NCI-H82 treated with DMSO at 0.1 percent for 48 hours (cell line): ENCODE measurements around the gene DENND1B.
"Not testable (repeated sequence)": the region's sequence is repeated elsewhere in the genome, so short reads cannot be mapped to it uniquely, and the experiment has no call there.

Source experiments
- DNase-seq: peaks from one replicate; lab custom pipeline; 2025; ENCODE audit not compliant: unreplicated experiment; lab: John Stamatoyannopoulos, UW

DENND1B gene

DNA sequence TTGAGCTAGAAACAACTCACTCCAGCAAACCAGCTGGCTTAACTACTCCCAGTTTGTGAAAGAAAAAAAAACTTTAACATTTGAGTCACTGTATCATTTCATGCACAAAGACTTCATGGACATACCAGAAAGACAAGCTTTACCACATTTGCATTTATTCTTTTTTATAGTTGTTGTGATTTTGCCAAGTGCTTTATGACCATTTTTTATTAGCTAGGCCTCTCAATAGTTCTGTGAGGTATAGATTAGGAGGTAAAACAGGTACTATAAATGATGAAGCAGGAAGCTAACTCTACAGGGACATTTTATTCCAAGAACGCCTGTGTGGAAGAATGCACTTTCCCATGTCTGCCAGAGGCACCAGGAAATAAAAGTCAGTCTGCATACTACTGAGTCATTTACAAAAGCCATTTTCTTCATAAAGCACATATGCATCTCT lies 8.2 kb upstream of the DENND1B start:
- no peak for DNase-seq

GRCh38 chr1:197782722-197783360 lies 7.6 kb upstream of the DENND1B start:
- no peak for DNase-seq

DNA sequence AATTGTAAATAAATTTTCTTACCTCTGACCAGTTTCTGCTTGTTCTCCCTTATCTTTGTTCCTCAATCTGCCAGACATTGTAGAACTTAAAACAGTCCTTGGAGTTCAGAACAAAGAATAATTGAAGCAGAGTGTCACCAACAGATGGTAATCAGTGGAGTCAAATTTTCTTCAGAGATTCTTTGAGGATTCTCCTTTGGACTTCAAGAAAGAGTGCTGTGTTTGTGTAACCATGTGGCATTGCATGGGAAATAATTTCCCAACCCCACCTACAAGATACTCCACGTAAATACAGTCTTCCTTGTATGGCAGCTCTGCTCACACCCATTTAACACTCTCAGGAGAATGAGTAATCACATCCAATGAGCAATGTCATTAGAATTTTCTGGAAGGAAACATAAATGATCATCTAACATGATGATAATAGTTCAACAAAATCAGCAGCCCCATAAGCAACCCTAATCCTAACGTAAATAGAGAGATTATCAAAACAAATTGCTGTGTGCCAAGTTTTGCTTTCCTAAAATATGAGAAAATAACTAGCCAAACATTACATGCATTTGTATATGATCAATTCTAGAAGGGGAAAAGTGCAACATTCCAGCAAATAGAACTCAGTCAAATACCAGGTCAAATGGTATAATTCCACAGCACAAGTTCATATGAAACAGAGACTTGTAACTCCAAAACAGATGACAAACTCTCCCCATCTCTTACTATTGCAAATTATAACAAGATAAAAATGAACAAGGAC lies 6.9 kb upstream of the DENND1B start:
- DNase-seq = no peak

DNA sequence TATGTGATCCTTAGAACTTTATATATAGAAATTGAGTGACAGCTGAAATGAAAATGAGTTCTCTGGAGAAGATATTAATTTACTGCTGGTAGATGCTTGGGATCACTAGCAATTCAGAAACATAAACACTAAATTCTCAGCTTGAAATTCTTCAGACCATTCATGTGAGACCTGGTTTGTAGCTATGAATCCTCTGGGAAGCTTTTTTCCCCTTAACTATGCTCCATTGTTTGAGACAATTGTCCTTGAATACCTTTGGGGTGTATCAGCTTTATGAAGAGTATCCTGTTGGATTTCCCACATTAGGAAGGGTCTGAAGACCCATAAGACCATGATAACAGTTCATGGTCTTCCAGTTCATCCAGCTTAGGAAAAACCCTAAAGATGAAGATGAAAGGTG lies 4.6 kb upstream of the DENND1B start:
- no peak for DNase-seq

GRCh38 chr1:197778366-197778945 lies 3.2 kb upstream of the DENND1B start:
- no peak for DNase-seq

DNA sequence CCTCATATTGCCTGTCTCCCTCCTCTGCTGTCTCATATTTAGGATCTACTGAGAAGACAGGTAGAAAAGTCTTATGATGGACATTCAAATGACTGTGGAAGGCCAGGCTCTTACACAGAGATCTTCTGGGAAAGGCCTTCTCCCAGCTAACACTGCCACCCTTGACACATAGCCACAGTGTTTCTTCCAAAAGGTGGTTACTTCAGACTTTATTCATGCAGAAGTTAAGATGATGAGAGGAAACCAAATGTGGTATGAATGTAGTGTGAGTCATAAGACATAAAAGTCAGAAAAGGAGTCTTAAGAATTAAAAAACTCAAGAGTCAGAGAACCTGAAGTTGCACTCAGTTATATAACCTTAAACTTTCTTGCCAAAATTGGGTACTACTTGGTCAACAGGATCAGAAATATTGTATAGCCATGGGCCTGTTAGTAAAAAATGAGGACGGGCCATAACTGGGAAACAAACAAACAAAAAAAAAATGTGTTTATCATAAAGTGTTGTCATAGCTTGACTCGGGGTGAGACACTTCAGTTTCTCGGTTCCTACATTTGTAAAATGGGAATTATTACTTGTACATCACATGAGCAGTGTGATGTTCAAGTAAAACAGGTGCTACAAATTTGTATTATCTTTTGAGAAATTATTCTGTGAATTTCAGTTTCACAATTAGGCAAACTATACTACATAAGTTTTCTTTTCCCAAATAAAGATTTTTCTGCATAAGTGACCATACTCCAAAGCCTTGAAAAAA lies 1.2 kb upstream of the DENND1B start:
- no peak for DNase-seq

DNA sequence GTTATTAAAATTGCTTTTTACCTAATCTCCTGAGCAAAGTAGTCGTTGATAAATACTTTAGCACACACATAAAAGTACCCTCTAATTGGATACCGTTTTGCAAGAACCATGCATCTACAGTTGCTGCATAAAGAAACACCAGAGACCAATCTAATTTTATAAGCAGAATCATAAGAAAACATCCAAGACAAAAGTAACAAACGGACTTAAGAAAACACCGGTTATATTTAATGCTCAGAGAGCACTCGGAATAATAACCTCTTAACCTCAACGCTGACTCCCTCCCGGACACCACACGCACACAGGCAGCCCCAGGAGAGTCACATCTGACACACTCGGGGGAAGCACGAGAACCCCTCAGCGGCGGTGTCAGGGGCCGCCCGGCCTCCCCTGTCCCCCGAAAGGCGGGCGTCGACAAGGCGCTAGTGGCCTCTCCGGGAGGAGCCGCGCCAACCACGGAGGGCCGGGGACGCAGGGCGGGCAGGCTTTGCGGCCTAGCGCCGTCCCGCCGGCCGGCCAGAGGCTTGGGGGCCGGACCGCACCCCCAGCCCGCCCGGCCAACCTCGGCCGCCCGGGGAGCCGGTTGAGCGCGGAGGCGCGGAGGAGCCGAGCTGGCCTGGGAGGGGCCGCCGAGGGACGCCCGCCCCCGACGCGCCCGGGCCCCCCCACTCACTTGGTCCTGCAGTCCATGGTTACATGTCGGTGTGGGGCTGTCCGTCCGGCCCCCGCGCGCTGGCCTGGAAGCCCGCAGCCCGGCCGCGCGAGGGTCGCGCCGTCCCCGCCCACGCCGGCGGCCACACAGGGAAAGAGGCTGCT lies 606 bp downstream of the DENND1B start:
- no peak for DNase-seq

DNA sequence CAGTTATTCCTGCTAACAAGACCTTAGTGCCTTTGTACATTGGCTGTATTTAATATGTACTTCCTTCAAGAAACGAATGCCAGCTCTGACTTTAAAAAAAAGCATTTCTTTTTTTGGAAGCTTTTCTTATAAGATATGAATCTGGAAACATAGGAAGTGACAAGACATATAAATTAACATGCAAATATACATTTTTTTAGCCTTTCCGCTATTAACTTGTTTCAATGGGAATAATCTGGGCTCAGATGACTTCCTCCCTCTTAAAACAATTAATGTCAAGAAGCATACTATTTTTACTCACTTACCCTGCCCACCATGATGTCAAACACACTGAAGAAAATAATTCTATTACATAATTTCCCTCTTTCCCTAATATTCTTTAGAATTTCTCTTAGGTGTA lies 1.4 kb downstream of the DENND1B start:
- no peak for DNase-seq

GRCh38 chr1:197771904-197772556 lies 3.2 kb downstream of the DENND1B start:
- no peak for DNase-seq

DNA sequence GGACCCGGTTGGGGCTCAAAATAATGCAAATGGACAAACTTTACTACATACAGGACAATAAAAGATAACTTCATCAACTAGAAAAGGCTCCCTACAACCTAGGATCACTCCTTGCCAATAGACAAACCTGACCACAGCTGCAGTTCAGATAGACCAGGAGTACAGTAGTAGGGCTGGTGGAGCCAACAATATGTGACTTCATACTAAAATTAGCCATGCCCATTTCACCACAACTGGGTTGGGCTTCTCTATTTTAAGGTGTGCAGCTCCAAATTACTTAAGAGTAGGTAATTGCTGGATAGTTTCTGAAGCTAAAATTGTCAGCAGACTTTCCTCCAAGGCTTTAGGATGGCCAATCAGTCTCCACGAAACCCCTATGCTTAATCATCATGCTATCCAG lies 3.9 kb downstream of the DENND1B start:
- no peak for DNase-seq

DNA sequence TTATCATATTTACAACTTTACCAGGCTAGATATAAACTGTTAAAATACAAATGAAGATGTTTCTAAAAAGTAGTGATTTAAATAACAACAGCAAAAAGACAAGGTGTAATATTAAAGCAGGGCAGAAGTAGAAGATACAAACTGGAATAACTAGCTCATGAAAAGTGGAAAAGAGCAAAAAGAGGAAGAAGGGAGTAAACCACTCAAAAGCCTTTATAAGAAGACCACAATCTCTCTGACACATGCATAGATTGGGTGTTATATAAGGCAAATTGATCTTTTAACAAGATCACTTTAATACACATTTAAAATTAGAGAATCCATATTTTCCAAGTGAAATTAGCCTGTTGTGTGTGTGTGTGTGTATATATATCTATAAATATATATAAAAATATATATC lies 5.0 kb downstream of the DENND1B start:
- DNase-seq = no peak

DNA sequence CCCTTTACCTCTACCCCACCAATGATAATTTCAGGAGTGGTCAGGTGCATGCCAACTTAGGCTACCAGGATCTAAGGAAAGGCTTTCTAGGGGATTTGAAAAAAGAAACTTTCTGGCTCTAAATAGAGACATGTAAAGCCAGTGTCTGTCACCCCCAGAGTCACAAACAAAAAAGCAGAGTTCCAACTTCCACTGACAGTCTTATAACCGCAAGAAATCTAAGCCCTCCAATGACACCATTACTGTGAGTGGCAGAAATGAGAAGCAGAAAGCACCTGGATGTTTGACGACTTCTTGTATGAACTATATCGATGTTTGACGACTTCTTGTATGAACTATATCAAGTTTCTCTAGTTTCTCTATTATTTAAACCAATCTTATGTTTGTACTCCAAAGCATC lies 6.0 kb downstream of the DENND1B start:
- no peak for DNase-seq

GRCh38 chr1:197768014-197768805 lies 7.1 kb downstream of the DENND1B start:
- DNase-seq = no peak

DNA sequence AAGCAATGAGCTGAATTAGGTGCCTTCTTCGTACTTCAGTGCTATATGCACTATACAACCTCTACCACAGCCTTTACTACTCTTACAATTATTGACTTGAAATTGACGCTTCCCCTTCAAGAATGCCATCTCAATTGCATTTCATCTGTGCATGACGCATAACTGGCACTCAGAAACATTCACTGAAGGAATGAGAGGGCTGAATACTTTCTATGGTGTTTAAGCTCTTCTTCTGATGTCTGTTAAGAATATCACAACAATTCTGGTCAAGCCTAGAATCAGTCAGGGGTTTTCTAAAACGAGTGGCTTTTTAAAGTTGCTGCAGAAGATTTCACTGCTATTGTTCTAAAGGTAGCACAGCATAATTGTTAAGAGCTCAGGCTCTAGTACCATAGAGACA lies 11.5 kb downstream of the DENND1B start:
- no peak for DNase-seq

DNA sequence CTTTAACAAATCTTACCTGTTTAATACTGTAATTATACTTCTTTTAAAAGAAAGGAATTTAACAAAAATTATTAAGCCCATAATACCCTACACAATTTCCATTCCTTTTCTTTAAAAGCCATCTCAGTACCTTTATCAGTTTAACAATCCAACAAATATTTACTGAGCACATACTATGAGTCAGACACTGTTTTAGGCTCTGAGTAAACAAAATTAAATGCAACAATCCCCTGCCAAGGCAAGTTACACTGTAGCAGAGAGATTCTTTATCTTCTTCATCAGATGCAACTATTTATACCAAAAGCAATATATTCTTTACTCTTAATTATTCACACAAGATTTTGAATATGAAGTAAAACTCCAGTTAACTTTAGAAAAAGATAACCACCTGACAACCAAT lies 12.0 kb downstream of the DENND1B start:
- no peak for DNase-seq

GRCh38 chr1:197761654-197762053 lies 13.6 kb downstream of the DENND1B start:
- DNase-seq = no peak

- not testable (repeated sequence) for DNase-seq
These were observed 19.7 kb downstream of the DENND1B start for GRCh38 chr1:197755553-197755952.

DNA sequence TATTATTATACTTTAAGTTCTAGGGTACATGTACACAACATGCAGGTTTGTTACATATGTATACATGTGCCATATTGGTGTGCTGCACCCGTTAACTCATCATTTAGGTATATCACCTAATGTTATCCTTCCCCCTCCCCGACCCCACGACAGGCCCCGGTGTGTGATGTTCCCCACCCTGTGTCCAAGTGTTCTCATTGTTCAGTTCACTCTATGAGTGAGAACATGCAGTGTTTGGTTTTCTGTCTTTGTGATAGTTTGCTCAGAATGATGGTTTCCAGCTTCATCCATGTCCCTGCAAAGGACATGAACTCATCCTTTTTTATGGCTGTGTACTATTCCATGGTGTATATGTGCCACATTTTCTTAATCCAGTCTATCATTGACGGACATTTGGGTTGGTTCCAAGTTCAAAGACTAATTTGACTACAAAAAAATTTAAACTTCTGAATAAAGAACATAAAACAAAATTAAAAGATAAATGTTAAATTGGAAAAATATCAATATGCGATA lies 22.6 kb downstream of the DENND1B start:
- DNase-seq = not testable (repeated sequence)

- no peak for DNase-seq
These were observed 24.9 kb downstream of the DENND1B start for GRCh38 chr1:197750366-197750765.
